GM10248 (cell line): ENCODE results near the gene ZMIZ1.

ENCODE experiments used
- CTCF ChIA-PET: fragments of 300-600 bp; sonication (Branson Sonifier 250); formaldehyde crosslinking; extraction: SDS; loops from one replicate; lab custom pipeline; 2021; ENCODE audit warnings: antibody characterized with exemption; lab: Yijun Ruan, JAX
- POLR2A ChIA-PET: fragments of 350-650 bp; sonication (Branson Sonifier 250); formaldehyde crosslinking; extraction: SDS; loops from one replicate; lab custom pipeline; 2020; ENCODE audit warnings: antibody characterized with exemption; lab: Yijun Ruan, JAX
- DNase-seq: peaks from one replicate; pipeline ENCODE4 v3.0.0; 2012; ENCODE audit errors: extremely low spot score
- TF ChIP-seq, protein P1 (sequence below): IDR thresholded peaks from 2 replicates; pipeline ENCODE4 v1.5.1; 2012; ENCODE audit warnings: mild to moderate bottlenecking, low read depth; ENCODE audit errors: extremely low read depth, missing control alignments, control extremely low read depth

Gene ZMIZ1

DNA sequence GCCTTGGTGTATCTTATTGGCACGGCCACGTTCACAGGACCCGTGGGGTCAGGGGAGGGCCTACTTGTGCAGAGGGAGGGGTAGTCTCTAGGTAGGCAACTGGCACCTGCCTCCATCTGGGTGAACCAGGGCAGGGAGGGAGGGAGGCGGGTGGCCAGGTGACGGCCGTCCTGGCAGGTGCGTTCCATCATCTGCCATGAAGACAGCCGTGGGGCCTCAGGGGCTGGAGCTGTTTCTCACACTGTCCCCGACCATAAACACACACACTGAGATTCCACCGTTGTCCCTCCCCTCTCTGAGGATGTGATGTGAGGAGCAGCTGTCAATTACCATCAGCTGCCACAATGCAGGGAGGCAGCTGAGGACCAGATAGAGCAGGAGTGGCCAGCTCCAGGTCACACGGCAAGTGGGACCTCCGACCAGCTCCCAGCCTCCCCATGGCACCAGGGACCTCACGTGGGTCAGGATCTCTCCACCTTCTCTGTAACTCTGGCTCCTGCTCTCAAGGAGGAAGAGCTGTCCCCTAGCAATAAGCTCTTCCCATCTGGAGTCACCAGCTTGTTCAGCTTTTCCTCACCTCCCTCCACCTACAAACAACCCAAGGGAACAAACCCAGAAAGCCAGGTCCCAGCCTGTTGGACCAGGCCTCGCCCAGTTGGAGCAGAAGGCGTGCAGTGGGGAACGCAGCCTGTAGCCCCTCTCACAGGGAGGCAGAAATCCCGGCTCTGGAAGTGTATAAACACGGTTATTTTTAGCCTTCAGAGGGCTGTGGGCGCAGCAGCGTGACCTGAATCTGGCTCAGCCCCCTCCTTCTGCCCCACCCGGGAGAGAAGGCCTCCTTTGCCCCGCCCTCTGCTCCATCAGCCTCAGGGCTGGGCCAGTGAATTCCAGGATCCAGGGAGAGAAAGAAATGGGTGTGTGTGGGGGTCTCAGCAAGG is 33.1 kb downstream of the ZMIZ1 start:
- TF ChIP-seq, protein P1, sequence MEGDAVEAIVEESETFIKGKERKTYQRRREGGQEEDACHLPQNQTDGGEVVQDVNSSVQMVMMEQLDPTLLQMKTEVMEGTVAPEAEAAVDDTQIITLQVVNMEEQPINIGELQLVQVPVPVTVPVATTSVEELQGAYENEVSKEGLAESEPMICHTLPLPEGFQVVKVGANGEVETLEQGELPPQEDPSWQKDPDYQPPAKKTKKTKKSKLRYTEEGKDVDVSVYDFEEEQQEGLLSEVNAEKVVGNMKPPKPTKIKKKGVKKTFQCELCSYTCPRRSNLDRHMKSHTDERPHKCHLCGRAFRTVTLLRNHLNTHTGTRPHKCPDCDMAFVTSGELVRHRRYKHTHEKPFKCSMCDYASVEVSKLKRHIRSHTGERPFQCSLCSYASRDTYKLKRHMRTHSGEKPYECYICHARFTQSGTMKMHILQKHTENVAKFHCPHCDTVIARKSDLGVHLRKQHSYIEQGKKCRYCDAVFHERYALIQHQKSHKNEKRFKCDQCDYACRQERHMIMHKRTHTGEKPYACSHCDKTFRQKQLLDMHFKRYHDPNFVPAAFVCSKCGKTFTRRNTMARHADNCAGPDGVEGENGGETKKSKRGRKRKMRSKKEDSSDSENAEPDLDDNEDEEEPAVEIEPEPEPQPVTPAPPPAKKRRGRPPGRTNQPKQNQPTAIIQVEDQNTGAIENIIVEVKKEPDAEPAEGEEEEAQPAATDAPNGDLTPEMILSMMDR, result no peak
- CTCF ChIA-PET, result interaction anchor here (1.0 to 1.4 kb wide), 3 partner anchors 7 to 12 kb away, joined by 3 read pairs; no protein-coding TSS in a partner anchor
- no peak for DNase-seq
- POLR2A ChIA-PET, result no interaction called here

GRCh38 chr10:79102498-79102874 is 33.7 kb downstream of the ZMIZ1 start:
- POLR2A ChIA-PET, result no interaction called here
- DNase-seq, result no peak
- CTCF ChIA-PET, result interaction anchor here (1.4 kb wide), 1 partner anchor 8 kb away, joined by 3 read pairs; no protein-coding TSS in a partner anchor

GRCh38 chr10:79103129-79103528 is 34.4 kb downstream of the ZMIZ1 start:
- TF ChIP-seq, protein P1, result no peak
- POLR2A ChIA-PET, result no interaction called here
- no peak for DNase-seq
- CTCF ChIA-PET, result interaction anchor here (1.4 kb wide), 1 partner anchor 9 kb away, joined by 3 read pairs; no protein-coding TSS in a partner anchor

More at GRCh38 chr10:79102498-79102874, 33.7 kb downstream of the ZMIZ1 start:
- TF ChIP-seq, protein P1, result no peak

DNA sequence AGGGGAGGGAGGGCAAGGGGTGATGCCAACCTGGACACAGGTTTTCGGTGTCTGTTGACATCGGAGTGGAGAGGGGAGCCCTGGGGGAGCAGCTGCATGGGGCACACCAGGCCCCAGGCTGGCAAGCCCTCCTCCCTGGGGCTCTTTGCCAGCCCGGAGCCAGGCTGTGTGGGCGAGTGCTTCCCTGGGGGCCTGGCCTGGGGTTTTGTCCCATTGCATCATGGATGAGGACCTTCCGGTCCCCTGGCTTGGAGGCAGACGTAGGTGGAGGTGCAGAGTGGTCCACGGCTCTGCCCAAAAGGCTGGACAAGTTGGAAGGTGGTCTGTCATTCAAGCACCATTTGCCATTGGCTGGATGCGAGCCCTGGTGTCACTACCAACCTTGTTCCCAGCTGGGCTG is 34.8 kb downstream of the ZMIZ1 start:
- TF ChIP-seq, protein P1, result no peak
- ChIA-PET CTCF (no interaction called here), POLR2A (no interaction called here)
- no peak for DNase-seq

GRCh38 chr10:79105150-79105739 is 36.5 kb downstream of the ZMIZ1 start:
- DNase-seq, result no peak
- CTCF ChIA-PET, result interaction anchor here (2.5 kb wide), 1 partner anchor 10 kb away, joined by 10 read pairs; no protein-coding TSS in a partner anchor
- POLR2A ChIA-PET, result no interaction called here
- TF ChIP-seq, protein P1, result no peak

DNA sequence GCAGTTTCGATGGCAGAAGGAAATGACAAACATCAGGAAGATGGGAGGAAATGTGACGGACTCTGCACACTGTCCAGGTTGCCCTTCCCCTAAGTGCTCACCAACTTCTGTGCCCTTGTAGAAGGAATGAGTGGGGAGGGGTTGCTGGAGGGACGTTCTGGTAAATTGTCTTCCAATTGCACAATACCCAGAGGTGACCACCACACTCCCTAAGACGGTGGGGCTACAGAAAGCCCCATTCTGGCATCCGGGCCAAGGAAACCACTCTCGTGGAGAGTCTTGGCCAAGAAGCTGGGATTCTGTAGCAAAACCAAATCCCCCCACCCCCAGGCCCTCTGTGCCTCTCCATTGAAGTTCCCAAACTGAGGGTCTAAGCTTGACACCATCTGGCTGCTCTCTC is 37.1 kb downstream of the ZMIZ1 start:
- TF ChIP-seq, protein P1, result no peak
- ChIA-PET CTCF (interaction anchor here (2.5 kb wide), 1 partner anchor 10 kb away, joined by 10 read pairs; no protein-coding TSS in a partner anchor), POLR2A (no interaction called here)
- no peak for DNase-seq
